ENCODE results near the gene SP3.
A peak's percentile ranks its signal among the peaks of the same experiment; 100 is the strongest.

The SP3 gene

GRCh38 chr2:173965372-173966025, at the start of gene SP3:
Gene SP3 (minus strand): TSS chr2:173965373. CDS start chr2:173965171, 202 bp downstream.
- no peak for TF ChIP-seq CTCF (conservative IDR thresholded peaks at IDR 0.05)
- peak within 1 kb of the TSS; percentile 100 for H3K27ac ChIP-seq

- TF ChIP-seq CTCF (conservative IDR thresholded peaks at IDR 0.05) = no peak
- H3K27ac ChIP-seq = no peak overlapping the region
Observed at GRCh38 chr2:174014699-174015070, 49.5 kb upstream of the SP3 start.

- H3K27ac ChIP-seq = no peak overlapping the region
Observed at GRCh38 chr2:174014011-174014698, 49.0 kb upstream of the SP3 start.

GRCh38 chr2:174013315-174013751, 48.2 kb upstream of the SP3 start:
- no peak overlapping the region for H3K27ac ChIP-seq
- TF ChIP-seq CTCF (conservative IDR thresholded peaks at IDR 0.05) = no peak

More at GRCh38 chr2:174014011-174014698, 49.0 kb upstream of the SP3 start:
- no peak for TF ChIP-seq CTCF (conservative IDR thresholded peaks at IDR 0.05)

GRCh38 chr2:174012347-174013314, 47.5 kb upstream of the SP3 start:
- no peak overlapping the region for H3K27ac ChIP-seq
- TF ChIP-seq CTCF (conservative IDR thresholded peaks at IDR 0.05) = no peak

GRCh38 chr2:174011796-174012195, 46.6 kb upstream of the SP3 start:
- no peak overlapping the region for H3K27ac ChIP-seq
- TF ChIP-seq CTCF (conservative IDR thresholded peaks at IDR 0.05) = no peak

GRCh38 chr2:174011173-174011572, 46.0 kb upstream of the SP3 start:
- no peak overlapping the region for H3K27ac ChIP-seq
- TF ChIP-seq CTCF (conservative IDR thresholded peaks at IDR 0.05) = no peak
